Measurements from ENCODE around the gene FBXL4.

DNA sequence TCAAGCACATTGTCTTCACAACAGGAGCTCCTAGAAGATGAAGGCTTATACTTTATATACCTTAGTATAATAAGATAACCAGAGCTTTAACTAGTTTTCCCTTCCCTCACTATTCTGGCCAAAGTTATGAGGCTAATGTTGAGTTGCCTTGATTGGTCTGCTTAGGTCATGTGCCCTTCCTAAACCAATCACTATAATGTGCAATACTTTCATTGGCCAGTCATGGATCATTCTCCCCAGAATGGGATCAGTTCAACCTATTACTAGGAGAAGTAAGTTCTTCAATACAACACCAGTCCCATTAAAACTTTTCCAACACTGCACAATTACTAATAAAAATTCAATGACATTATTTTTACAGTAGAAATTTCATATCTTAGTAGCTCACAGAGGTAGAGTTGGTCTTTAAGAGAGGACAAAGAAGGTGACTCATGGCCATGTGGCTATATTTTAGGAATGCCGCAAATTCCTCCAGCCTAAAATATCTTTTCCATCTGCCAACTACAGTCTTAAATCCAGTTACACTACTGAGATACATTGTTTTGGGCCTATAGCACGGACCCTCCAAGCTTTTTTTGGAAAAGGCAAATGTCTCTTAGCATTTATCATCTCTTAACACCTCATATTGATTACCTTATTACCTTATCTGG, 125.9 kb downstream of the FBXL4 start:
- TF ChIP-seq POLR2A (IDR thresholded peaks at IDR 0.05), result no peak
- TF ChIP-seq, protein P1, sequence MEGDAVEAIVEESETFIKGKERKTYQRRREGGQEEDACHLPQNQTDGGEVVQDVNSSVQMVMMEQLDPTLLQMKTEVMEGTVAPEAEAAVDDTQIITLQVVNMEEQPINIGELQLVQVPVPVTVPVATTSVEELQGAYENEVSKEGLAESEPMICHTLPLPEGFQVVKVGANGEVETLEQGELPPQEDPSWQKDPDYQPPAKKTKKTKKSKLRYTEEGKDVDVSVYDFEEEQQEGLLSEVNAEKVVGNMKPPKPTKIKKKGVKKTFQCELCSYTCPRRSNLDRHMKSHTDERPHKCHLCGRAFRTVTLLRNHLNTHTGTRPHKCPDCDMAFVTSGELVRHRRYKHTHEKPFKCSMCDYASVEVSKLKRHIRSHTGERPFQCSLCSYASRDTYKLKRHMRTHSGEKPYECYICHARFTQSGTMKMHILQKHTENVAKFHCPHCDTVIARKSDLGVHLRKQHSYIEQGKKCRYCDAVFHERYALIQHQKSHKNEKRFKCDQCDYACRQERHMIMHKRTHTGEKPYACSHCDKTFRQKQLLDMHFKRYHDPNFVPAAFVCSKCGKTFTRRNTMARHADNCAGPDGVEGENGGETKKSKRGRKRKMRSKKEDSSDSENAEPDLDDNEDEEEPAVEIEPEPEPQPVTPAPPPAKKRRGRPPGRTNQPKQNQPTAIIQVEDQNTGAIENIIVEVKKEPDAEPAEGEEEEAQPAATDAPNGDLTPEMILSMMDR (IDR thresholded peaks at IDR 0.05), result no peak
